ENCODE data around the gene ERGIC1.
A peak's percentile ranks its signal among the peaks of the same experiment; 100 is the strongest.
"Not testable (repeated sequence)": the region's sequence is repeated elsewhere in the genome, so short reads cannot be mapped to it uniquely, and the experiment has no call there.

ERGIC1 gene, protein sequence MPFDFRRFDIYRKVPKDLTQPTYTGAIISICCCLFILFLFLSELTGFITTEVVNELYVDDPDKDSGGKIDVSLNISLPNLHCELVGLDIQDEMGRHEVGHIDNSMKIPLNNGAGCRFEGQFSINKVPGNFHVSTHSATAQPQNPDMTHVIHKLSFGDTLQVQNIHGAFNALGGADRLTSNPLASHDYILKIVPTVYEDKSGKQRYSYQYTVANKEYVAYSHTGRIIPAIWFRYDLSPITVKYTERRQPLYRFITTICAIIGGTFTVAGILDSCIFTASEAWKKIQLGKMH

DNA sequence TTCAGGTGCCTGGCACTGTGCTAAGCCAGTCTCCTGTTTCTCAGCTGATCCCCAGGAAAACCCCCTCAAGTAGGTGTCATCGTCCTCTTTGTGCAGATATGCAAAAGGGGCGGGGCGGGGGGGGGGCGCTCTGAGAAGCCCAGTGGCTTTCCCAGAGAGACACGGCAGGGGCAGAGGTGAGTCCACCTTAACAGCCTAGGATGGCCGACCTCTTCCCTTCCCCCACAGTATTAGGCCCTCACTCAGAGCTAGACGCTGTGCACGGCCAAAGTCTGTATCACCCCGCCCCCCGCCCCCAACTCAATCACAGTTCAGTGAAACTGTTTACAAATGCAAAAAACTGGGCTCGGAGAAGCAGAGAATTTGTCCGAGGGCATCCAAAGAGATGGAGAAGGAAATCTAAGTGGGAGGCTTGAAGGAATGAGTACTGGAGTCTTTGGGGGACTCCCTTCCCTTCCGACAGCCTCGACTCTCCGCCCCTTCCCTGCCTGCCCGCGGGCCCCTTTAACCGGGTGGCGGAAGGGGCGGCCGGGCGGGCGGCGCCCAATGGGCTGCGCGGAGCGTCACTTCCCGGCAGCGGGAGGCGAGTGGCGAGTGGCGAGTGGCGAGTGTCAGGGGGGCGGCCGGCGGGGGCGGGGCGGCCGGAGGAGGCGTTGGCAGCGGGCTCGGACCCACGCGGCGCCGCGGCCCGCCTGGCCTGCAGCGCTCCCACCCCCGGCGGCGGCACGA lies at the start of gene ERGIC1:
ERGIC1 (plus strand) TSS at position 566 of the 729 bp plus-strand sequence; CDS start at position 729, 163 bp downstream.
- Histone ChIP-seq H3K4me3 (peak within 1 kb of the TSS; percentile 67 to 92 (median 86)), H3K27ac (peak within 1 kb of the TSS; percentile 18 to 93 (median 86))

DNA sequence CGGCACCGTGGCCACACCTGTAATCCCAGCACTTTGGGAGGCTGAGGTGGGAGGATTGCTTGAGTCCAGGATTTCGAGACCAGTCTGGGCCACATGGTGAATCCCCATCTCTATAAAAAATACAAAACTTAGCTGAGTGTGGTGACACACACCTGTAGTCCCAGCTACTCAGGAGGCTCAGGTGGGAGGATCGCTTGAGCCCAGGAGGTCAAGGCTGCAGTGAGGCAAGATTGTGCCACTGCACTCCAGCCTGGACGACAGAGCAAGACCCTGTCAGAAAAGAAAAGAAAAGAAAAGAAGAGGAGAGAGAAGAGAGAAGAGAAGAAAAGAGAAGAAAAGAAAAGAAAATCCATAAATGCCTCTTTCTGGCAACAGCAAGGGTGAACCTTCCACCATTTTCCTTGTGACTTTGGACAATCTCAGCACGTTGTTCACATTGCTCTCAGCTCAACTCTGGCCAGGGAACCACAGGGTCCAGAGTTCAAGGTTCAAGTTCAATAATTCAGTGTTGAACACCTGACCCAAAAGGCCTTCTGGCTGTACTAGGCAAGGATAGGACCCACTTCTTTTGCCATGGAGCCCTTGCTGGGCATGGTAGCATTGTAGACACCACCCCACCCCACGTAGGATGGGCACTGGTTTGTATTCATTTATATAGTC lies 48.5 kb upstream of the ERGIC1 start:
- no peak overlapping the region for H3K27ac ChIP-seq
- no peak overlapping the region for H3K4me3 ChIP-seq

DNA sequence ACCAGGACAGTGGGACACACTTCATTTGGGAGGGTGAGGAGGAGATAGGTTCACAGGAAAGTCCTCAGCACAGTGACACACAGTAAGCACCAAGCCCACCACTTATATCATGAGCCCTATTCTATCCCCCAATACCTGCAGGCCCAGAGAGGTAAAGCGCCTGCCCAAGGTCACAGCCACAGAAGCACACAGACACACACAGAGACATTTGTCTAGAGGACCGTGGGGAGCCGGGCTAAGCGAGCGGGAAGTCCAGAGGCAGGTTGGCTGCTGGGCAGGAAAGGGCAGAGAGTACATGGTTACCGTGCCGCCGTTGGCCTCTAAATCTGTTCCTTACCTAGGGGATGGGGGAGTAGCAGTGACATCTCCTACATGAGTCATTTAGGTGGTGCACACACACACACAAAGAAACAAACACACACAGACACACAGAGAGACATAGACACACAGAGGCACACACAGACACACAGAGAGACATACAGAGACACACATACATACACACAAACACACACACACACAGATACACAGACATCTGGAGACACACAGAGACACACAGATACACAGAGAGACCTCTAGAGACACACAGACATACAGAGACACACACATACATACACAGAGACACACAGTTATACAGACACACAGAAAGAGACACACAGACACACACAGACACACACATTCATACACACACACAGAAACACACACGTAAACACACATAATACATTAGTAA lies 47.2 kb upstream of the ERGIC1 start:
- H3K27ac ChIP-seq: no peak overlapping the region
- no peak overlapping the region for H3K4me3 ChIP-seq

DNA sequence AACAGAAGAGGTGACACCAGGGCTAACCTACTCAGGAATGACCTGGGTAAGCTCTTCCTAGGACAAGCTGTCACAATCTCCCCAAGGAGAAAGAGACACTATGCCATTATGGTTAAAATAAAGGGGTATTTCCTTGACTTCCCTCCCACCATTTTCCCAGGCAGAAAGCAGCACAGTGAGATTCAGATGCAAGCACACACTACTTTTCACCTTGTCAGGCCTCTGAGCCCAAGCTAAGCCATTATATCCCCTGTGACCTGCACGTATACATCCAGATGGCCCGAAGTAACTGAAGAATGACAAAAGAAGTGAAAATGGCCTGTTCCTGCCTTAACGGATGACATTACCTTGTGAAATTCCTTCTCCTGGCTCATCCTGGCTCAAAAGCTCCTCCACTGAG lies 46.5 kb upstream of the ERGIC1 start:
- H3K4me3 ChIP-seq: not testable (repeated sequence)

DNA sequence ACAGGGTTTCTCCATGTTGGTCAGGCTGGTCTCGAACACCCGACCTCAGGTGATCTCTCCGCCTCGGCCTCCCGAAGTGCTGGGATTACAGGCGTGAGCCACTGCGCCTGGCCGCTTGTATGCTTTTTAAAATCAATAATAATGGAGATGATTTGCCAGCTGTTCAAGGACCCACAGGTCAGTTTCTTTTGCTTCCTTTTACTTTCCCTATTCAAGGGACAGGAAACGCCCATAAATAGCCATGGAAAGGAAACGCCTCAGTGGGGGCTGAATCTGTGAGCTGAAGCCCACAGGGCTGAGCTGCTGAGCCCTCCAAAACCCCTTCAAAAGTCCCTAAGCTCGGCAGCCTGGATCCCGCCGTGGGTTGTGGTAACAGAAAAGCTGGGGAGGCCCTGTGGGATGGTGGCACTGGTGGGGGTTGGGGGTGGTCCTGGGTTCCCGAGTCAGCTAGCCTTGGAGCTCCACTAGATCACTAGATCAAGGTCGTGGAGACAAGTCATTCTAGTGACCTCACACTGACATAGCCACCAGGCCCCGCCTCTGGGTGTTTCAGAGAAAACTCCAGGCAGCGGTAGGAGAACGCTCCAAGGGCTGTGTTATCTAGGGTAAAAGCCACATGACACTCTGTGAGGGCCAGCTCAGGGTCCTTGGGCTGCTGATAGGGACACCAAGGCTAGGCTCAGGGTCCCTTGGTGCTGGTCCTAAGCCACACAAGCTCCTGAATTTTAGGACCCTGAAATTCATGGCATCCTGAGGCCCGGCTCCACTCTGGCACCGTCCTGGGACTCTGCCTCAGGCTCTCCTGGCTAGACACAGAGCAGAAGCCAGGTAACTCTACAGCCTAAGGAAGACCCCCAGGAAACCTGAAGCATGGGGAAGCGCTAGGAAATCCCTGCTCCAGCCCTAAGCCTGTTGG lies 45.0 kb upstream of the ERGIC1 start:
- Histone ChIP-seq H3K27ac (peak overlapping the region in 15 of 21 experiments; percentile 7 to 80 (median 48)), H3K4me3 (no peak overlapping the region)

More for the DNA sequence above, 46.5 kb upstream of the ERGIC1 start:
- H3K27ac ChIP-seq: peak overlapping the region in 1 of 21 experiments; percentile 2

DNA sequence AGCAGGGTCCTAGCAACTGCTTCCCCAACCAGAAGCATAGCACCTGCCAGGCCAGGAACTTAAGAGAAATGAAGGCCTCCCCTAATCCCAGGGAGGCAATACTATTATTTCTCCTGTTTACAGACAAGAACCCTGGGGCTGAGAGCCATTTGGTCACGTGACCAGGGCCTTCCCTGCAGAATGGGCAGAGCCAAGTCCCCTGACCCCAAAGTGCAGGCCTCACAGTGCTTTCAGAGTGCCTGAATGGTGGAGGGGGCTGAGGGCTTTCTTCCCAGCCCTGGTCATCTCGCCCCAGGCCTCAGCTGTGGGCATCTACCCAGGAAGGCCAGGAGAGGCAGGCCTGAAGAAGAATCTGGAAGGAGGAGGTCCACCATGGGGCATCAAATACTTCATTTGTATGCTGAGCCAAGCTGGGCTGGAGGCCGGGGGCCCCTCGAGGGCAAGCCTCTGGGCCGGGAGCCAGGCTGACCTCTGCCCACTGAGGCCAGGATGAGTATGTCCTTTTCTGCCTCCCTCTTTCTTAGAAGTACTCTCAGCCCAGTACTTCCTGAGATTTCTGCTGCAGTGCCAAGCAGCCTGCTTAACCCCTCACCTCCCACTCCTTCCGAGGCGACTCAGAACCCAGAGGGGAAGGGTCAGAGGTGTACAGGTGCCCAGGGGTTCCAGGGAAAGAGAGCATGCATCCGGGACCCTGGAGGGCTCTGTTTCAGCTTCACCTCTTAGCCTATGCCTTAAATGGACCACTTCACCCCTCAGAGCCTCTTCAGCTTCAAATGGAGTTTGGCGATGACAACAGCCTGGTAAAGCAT lies 44.2 kb upstream of the ERGIC1 start:
- H3K4me3 ChIP-seq: no peak overlapping the region
- peak overlapping the region in 13 of 21 experiments; percentile 7 to 80 (median 40) for H3K27ac ChIP-seq

DNA sequence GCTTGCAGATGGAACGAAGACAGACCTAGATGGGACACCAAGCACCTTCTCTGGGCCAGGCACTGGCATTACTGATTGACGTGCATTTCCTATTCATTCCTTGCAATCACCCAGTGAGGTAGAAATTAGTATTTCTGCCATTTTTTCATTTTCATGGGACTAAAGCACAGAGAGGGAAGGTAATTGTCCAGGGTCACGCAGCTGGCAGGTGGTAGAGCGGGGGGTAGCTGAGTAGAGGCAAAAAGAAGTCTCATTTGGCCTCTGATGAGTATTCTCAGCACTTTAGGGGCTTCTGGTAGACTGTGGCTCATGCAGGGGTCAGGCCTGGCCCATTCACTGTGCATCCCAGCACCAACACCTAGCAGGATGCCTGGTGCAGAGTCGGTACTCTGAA lies 43.6 kb upstream of the ERGIC1 start:
- H3K27ac ChIP-seq: peak overlapping the region in 3 of 21 experiments; percentile 72 to 78 (median 77)
- no peak overlapping the region for H3K4me3 ChIP-seq

DNA sequence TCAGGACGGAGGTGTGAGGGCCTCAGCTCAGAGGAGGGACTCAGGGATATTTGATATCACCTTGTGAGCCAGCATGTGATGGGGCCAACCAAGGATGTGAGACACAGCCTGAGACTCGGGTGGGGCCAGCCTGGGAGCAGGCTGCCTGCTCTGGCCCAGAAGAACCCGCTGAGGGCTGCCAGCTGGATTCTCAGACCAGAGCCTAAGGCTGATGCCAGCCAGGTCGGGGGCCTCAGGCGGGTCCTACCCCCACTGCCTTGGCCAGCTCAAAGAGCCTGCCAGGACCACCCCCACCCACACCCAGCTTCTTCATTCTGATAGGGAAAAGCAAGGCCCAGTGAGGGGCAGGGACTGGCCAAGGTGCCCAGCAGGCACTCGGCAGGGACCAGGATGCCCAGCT lies 42.8 kb upstream of the ERGIC1 start:
- H3K4me3 ChIP-seq: no peak overlapping the region
- H3K27ac ChIP-seq: peak overlapping the region in 6 of 21 experiments; percentile 2 to 73 (median 21)

DNA sequence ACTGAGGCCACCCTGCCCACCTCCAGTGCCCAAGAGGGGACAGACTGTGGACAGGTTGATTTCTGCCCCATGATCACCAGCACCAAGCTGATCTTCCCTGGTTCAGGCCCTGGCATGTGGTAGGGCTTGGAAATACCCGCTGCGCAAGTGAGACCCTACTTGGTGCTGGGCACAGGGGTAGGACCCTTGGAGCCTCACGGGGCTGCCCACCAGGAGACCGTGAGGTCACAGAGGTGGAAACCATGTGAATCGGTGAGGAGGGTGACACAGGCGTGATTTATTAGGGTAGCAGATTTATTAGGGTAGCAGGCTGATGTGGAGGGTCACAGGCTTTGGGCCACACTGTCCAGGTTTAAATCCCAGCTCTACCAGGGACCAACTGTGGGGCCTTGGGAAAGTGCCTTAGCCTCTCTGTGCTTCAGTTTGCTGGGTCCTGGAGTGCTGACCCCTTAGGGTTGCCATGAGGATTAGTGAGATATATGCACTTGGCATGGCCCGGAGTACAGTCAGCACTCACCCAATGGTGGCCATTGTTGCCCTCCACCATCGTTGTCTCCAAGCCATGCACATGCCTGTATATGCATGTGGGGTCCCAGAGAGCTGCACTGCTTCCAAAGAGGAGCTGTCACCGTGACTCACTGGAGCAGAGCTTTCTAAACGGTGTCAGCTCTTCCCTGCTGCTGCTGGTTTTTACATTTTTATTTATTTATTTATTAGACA lies 42.2 kb upstream of the ERGIC1 start:
- Histone ChIP-seq H3K27ac (peak overlapping the region in 6 of 21 experiments; percentile 2 to 73 (median 21)), H3K4me3 (no peak overlapping the region)

DNA sequence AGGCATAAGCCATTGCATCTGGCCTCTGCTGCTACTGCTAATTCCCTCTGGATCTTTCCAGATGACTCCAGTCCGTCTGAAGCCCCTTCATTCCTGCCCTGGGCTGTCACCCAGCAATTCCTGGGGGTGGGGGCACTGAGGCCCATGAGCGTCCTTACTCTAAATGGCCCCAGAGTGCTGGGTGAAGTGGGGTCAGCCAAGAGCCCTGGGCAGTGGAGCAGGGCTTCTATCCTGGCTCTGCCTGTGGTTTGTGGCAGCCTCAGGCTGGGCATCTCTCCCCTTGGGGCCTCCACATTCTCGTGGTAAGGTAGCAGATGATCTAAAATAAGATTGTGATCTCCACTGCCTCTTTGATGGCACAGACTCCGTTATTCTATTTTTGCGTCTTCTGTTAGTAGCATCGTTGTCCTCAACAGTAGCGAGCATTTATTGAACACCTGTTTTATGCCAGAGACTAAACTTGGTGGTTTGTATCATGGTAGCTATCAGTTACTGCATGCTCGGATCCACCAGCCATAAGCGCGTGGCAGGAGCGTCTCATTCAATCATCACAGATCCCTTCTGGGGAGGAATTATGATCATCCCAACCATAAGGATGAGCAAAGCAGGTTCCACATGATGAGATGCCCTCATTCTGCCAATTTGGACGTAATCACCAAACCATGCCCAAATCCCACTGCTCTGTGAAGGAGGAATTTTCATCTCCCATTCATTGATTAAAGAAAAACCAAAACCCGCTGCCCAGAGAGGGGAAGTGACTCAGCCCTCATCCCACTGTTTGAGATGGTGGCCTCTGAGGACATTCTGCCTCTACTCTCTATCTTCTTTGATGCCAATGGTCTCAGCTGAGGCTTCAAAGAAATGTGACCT lies 41.1 kb upstream of the ERGIC1 start:
- no peak overlapping the region for H3K4me3 ChIP-seq
- peak overlapping the region in 7 of 21 experiments; percentile 18 to 64 (median 44) for H3K27ac ChIP-seq

DNA sequence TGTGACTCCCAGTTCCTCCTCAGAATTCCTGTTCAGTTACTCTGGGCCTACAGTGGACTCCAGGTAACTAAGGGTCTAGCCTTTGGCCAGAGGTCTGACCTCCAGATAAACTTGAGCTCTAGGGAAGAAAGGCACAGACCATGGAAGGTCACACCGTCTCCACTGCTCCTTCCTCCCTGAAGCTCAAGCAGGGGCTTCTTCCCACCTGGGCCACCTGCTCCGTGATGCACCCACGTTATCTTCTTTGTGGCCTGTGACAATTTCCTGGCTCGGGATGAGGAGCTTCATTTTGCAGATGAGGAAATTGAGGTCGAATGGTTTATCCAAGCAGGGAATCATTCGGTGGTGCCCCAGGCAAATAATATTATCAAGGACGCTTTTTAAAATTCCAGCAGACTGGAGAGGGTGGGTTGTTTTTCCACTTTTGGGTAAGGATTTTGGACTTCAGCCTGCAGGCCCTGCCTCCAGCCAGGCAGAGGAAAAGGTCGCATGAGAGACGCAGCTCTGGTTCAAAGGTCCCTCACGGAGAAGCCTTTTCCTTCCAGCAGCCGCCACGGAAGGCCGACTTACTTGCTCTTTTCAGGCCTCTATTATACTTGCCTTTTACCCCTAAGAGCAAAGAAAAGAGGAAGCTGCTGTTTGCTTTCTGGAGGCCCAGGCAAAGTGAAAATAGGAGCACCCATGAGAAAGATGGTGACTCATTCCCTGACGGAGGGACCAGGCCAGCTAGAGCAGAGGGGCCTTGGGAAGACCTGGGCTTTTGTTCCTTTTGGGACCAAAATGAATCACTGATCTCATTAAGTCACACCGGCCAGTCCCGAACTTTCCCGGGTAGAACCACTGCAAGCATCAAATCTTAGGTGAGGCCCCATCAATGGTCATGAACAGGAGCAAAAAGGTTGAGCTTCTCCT lies 40.2 kb upstream of the ERGIC1 start:
- Histone ChIP-seq H3K27ac (peak overlapping the region in 16 of 21 experiments; percentile 3 to 81 (median 46)), H3K4me3 (no peak overlapping the region)

DNA sequence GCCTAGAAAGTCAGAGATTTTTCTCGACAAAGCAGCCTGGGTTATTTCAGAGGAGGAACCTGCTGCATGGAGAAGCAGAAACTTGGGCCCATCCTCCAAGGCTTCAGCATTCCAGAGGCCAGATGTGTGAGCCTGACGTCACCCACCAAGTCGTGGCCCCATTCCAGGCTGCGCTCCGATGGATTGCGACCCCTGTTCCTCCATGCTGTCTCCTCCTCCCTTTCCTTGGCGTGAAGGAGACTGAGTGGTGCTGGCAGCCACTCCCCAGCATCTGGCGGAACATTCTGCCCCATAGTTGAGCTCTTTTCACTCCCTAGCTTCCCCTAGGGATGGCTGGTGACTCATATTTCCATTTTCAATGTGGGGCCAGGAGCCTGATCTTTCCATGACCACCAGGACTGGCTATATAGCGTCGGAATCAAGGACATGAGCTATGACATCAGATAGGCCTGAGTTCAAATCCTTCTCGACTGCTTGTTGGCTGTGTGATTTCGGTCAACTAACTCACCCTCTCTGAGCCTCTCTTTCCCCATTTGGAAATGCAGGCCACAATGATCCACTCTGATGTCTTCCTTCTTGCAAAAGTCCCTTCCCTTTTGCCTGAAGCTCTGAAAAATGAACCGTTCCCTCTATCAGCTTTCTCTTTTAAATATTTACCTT lies 38.6 kb upstream of the ERGIC1 start:
- Histone ChIP-seq H3K27ac (peak overlapping the region in 13 of 21 experiments; percentile 10 to 86 (median 61)), H3K4me3 (no peak overlapping the region)

DNA sequence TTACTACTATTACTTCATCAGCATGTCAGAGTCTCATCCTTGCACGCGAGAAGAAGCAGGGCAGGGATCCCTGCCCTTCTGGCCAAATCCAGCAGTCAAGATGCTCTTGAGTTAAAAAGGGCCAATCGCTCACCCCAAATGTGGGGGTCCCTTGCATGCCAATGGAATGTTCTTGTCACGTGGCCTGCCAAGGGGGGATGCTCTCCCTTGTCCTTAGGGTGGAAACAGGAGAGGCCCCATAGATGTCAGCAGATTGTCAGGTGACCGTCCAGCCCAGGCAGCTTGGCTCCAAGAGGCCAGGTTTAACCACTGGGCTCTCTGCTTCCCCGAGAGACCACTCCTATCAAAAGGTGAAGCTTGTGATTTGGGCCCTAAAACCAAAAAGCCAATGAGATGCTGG lies 37.7 kb upstream of the ERGIC1 start:
- Histone ChIP-seq H3K4me3 (no peak overlapping the region), H3K27ac (peak overlapping the region in 12 of 21 experiments; percentile 2 to 86 (median 64))

DNA sequence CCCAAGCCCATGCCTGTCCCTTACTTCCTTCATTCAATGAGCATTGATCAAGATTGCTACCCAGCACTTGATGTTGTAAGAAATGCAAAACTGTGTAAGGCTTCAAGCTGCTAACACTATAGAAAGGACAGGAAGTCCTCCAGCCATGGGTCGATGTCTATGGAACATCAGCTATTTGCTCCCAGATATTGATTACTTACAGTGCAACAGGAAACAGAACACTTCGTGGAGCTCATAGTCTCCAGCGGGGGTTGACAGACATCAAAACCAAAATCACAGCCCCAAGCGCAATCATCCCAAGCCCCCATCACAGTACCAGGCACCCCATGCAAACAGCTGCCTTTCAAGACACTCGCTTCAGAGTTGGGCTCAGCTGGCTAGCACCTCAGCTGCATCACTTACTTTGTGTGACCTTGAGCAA lies 36.3 kb upstream of the ERGIC1 start:
- Histone ChIP-seq H3K27ac (peak overlapping the region in 19 of 21 experiments; percentile 13 to 86 (median 55)), H3K4me3 (no peak overlapping the region)

Data from skin epidermis (tissue), 12 donors.